GM21526 (cell line): ENCODE measurements around the gene SRGAP3.

Experiments used
- ATAC-seq: cut with Tn5 transposase; IDR thresholded peaks from one replicate; pipeline ENCODE4 v1.9.1; 2021; ENCODE audit warnings: moderate library complexity; ENCODE audit not compliant: unreplicated experiment, low FRiP score

The SRGAP3 gene

DNA sequence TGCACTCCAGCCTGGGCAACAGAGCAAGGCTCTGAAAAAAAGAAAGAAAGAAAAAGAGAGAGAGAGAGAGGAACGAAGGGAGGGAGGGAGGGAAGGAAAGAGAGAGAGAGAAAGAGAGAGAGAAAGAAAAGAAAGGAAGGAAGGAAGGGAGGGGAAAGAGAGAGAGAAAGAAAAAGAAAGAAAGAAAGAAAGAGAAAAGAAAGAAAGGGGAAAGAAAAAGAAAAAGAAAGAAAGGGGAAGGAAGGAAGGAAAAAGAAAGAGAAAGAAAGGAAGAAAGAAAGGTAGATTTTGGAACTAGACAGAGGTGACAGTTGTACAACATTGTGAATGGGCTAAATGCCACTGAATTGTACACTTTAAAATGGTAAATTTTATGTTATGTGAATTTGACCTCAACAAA is 5.3 kb upstream of the SRGAP3 start:
- no peak for ATAC-seq

GRCh38 chr3:9253327-9253726 is 3.9 kb upstream of the SRGAP3 start:
- ATAC-seq = no peak

GRCh38 chr3:9251055-9251786 is 1.8 kb upstream of the SRGAP3 start:
- no peak for ATAC-seq

DNA sequence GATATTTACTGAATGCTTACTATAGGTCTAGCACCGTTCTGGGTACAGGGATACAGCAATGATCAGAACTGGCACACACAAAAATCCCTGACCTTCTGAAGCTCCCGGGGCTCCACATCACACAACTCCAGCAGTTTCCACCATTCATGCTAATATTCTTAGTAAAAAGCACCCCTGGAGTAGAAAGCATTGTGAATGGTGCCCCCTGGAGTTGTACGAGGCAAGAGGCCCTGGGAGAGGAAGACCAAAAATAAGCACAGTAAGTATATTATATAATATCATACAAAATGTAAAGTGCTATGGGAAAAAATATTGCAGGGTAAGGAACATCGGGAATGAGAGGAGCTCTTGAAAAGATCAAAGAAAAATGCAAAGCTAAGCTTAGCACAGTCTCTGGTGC is 790 bp upstream of the SRGAP3 start:
- ATAC-seq = no peak

DNA sequence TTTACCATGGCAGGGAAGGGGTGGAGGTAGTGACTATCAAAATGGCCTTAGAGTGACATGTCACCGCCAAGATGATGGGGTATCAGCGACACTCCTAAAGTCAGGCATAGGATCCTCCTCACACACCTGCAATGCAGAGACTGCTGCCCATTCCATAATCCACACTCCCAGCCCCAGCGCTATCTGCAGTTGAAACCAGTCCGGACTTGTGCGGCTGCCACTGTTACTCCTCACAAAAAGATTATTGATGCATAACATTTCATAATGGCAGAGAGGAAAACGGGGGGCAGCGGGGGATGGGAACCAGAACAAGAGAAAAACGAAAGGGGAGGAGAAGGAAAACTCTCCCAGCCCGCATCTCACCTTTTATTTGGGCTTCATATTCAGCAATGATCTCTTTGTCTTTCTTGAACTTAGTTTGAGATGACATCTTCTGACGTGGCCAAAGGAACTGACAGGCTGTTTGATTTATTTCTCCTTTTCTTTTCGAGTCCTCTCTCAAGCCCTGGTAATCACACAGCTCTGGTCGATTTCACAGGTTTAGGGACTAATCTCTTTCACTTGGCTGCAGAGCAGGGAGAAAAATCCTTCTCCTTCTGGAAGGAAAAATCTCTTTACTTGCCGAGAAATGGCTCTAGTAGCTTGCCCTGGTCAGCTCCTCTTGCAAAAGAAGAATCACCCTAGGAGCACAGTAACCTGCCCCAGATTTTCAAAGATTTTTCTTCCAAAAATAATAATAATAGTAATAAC is 749 bp downstream of the SRGAP3 start:
- ATAC-seq = no peak

DNA sequence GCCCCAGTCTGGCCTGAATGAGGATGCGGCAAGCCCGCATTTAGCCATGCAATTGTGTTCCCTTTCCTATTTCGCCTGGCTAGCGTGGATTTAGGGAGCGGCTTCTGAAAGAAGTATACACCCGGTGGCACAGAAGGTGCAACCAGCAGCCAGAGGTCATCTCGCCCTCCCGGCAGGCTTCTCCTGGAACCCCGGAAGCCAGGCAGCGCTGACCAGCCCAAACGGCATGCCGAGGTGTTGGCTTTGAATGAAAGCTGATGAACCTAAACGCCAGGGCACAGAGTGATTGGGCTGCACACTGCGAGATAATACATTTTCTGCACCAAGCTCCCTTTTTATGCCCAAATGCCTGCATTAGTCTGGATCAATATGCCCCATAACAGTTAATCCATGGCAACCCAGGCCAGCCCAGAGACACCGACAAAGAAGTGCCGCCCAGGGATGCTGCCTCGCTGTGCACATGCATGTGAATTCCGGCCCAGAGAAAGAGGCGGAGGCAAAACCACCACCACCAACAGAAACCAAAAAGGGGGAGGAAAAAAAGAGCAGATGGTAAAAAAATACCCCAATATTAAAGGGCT is 1.4 kb downstream of the SRGAP3 start:
- no peak for ATAC-seq

- no peak for ATAC-seq
These were observed 2.0 kb downstream of the SRGAP3 start for GRCh38 chr3:9247361-9247940.

DNA sequence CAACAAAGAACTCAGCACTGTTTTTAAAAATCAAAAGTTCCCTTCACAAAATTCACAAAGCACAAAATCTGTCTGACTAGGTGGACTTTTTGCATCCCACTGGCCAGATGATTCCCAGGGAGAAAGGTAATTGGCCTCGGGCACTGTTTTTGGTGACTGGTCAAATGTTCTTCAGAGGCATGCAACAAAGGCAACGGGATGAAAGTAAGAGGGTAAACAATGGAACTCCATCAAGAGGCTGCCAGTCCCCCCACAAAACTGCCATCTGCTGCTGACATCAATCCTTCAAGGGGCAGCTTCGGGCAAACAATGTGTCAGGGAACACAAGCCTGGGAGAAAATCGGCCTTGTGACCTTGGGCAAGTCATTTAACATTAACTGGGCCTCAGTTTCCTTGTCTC is 3.3 kb downstream of the SRGAP3 start:
- ATAC-seq = no peak

DNA sequence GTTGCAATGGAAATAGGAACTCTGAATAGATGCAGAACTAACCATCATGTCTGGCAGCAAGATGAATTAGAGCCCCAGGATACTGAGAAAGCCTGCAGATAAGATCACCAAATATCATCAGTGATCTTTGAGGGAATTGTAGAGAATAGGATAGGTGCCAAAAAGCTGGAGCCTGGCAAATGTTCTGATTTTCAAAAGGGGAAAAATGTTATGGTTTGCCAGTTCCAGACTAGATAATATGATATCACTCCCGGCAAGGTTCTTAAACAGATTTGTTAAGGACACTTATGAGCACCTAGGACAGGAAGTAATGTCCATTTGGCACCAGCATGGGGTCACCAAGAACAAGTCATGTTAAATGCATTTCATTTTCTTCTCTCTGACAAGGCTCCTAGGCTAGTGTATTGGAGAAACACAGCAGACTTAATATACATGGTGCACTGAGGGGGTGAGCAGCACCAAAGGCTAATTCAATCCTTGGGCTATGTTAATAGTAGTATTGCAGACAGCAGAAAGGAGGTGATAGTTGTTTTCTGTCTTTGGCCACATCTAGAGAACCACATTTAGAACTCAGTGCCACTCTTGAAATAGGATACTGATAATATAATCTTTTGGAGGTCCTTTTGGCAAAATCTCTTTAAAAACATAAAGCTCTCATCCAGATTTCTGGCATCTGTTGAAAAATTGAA is 4.8 kb downstream of the SRGAP3 start:
- no peak for ATAC-seq

DNA sequence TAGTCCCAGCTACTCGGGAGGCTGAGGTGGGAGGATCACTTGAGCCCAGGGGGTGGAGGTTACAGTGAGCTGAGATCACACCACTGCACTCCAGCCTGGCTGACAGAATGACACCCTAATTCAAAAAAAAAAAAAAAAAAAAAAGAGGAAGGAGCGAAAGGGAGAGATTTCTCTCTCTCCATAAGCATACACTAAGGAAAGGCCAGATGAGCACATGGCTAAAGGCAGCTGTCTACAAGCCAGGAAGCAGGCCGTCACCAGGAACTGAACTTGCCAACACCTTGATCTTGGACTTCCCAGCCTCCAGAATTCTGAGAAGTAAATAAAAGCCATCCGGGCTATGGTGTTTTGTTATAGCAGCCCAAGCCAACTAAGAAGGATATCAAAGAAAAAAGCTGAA is 7.5 kb downstream of the SRGAP3 start:
- no peak for ATAC-seq

DNA sequence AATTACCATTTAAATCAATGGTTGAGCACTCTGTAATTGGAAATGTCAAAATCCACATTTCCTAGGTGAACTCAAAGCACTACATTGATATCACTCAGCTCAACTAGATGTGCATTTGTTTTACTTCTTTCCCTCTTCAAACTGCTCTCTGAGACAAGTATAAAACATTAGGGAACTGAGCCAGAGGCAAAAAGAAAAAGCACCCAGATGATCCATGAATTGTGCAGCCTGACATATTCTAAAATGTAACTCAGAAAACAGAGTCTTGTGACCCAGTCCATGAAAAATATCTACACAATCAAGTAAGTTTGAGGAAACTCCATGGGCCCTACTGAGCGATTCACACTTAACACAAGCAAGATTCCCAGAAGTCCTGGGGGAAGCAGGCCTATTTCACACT is 9.8 kb downstream of the SRGAP3 start:
- ATAC-seq = no peak

DNA sequence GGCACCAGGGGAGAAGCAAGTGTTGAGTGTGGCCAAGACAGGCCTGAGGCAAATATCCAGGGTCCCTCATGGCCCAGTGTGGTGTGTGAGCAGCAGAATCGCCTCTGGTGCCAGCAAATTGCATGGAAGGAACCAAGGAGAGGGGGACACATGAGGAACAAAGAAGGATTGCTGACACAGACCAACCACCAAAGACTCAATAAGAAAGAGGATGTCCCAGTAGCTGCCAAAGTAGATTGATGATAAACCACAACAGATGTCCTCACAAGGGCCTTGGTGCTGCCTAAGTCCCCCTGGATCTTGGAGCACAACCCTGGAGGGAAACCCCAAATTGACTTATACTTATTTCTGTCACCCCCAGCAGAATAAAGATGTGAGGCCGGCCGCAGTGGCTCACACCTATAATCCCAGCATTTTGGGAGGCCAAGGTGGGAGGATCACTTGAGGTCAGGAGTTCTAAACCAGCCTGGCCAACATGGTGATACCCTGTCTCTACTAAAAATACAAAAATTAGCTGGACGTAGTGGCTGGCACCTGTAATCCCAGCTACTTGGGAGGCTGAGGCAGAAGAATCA is 10.6 kb downstream of the SRGAP3 start:
- ATAC-seq = no peak

GRCh38 chr3:9238276-9238675 is 11.2 kb downstream of the SRGAP3 start:
- ATAC-seq = no peak

GRCh38 chr3:9233814-9234600 is 15.4 kb downstream of the SRGAP3 start:
- ATAC-seq = no peak

DNA sequence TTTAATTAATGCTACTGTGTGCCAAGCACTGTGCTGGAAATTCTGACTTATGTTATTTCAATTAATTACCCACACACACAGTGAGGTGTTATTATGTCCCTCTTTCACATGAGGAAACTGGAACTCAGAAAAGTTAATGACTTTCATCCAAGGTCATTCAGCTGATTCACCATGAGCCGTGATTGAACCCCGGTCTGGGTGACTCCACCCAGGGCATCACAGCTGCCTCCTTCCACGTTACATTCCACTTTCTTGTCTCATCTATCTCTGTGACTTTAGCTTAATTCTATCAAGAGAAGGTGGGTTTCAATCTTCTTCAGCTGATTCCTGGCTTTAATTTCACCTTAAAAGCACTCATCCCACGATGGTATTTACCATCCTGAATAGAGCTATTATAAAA is 16.3 kb downstream of the SRGAP3 start:
- no peak for ATAC-seq

GRCh38 chr3:9231937-9232336 is 17.5 kb downstream of the SRGAP3 start:
- no peak for ATAC-seq

DNA sequence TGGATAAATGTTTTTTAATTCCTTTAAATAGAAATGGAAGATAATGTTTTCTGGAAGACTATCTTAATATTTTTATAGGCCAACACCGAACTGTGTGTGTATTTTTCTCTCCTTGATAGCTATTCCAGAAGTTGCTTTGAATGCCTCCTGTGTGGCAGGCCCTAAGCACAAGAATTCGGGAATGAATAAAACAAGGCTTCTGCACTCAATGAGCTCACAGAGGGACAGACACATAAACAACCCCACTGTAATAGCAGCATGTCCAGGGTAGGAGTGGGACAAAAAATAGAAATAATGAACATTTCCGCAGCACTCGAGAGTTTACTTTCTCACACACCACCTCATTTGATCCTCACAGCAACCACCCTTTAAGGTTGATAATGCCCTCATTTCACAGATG is 18.0 kb downstream of the SRGAP3 start:
- ATAC-seq = no peak

GRCh38 chr3:9231006-9231405 is 18.4 kb downstream of the SRGAP3 start:
- ATAC-seq = no peak

DNA sequence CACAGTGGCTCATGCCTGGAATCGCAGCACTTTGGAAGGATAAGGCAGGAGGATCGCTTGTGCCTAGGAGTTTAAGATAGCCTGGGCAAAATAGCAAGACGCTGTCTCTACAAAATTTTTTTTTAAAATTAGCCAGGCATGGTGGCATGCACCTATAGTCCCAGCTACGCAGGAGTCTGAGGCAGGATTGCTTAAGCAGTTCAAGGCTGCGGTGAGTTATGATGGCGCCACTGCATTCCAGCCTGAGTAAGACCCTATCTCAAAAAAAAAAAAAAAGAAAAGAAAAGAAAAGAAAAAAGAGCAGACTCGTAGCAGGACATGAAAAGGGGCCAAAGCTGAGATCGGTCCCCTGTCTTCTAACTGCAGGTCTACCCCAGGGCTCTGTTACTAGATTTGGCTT is 18.9 kb downstream of the SRGAP3 start:
- ATAC-seq = no peak

DNA sequence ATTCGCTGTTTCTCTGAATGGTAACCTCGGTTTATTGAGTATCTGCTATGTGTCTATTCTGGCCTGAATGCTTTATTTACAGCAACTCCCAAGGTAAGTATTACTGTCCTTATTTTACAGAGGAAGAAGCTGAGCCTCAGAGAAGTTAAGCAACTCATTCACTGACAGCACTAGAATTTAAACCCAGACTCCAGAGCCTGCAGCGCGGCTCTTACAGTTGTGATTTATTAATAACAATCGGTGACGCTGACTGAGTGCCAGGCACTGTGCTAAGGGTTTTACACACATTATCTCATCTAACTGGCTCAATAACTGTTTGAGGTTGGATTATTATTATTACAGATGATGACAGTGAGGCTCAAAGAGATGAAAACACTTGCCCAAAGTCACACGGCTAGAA is 19.6 kb downstream of the SRGAP3 start:
- no peak for ATAC-seq
